Endothelial cell (in vitro differentiated cells): ENCODE measurements around the gene NHLRC4. TPM values are rescaled to one million over a fixed set of nuclear protein-coding genes. Genes with fewer than 3 reads are reported as not detected.

Source experiments
- DNase-seq: peaks from one replicate; pipeline ENCODE4 v3.0.0; 2021; ENCODE audit warnings: low spot score
- H3K27ac Mint-ChIP-seq: one replicate; pipeline ENCODE4 v1.8.0; 2021; ENCODE audit warnings: mixed read lengths, inconsistent platforms; ENCODE audit not compliant: unreplicated experiment
- H3K27me3 Mint-ChIP-seq: one replicate; pipeline ENCODE4 v1.8.0; 2021; ENCODE audit warnings: mild to moderate bottlenecking, moderate library complexity, mixed read lengths, inconsistent platforms; ENCODE audit not compliant: unreplicated experiment
- H3K36me3 Mint-ChIP-seq: one replicate; pipeline ENCODE4 v1.8.0; 2021; ENCODE audit warnings: mild to moderate bottlenecking, low read depth, mixed read lengths, inconsistent platforms; ENCODE audit not compliant: unreplicated experiment
- H3K4me1 Mint-ChIP-seq: one replicate; pipeline ENCODE4 v1.8.0; 2021; ENCODE audit warnings: mild to moderate bottlenecking, mixed read lengths, inconsistent platforms; ENCODE audit not compliant: unreplicated experiment
- H3K4me3 Mint-ChIP-seq: one replicate; pipeline ENCODE4 v1.8.0; 2021; ENCODE audit warnings: mild to moderate bottlenecking, mixed read lengths, inconsistent platforms; ENCODE audit not compliant: unreplicated experiment
- H3K9me3 Mint-ChIP-seq: one replicate; pipeline ENCODE4 v1.8.0; 2021; ENCODE audit warnings: mixed read lengths, inconsistent platforms; ENCODE audit not compliant: unreplicated experiment
- total RNA-seq: library from RNA; stranded (reverse); fragmentation: NEBNext Ultra II Directional; extraction: Animal tissue kit (Norgen Biotek cat#: 25700); gene quantifications from one replicate; pipeline ENCODE4 v1.2.1, GENCODE V29; 2021; ENCODE audit not compliant: unreplicated experiment
- TF ChIP-seq, protein P1 (sequence below): fragments of 200-600 bp; sonication (generic); IDR thresholded peaks from one replicate; pipeline ENCODE4 v1.5.0; 2021; ENCODE audit warnings: antibody characterized with exemption; ENCODE audit not compliant: unreplicated experiment

NHLRC4 gene
- total RNA-seq, 1 donor from 2014 or later, result 0.69 TPM

DNA sequence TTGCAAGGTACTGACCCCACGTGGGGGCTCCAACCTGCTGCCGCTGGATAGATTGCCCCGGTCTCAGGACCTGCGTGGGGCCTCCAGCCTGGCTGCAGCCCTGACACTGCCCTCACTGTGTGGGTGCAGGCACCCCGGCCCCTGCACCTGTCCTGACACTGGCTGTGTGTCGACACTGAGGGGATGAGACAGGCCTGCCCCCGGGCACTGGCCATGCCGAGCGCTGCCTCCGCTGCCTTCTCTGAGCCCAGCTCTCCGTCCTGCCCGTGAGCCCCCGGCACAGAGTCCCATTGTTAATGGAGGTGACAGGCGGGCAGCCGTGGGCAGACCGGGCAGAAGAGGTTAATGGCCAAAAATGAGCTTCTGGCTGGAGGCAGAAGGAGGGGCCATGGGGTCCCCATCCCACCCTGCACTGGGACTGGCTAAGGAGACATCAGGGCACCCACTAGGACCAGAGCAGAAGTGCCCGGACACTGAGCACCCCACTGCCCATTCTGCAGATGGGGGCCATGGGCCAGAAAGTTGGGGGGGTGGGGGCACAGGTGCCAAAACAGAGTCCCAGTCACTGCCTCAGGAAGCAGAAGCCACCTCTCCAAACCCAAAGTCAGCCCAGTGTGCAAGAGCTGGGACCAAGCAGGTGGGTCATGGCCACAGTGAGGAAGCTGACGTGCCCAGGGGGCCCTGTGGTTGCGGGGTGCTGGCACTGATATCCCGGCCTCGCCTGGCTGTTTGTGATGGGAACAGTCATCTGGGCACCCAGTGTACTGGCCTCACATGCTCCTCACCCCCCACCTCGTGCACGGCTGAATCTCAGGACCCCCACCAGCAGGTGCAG, 9.1 kb upstream of the NHLRC4 start:
- Mint-ChIP-seq H3K27me3 (peaks cover 2% of the 10 kb centered on the region), H3K4me3 (no peak overlapping the region), H3K4me1 (peaks cover 2% of the 10 kb centered on the region), H3K9me3 (no peaks in the 10 kb centered on the region), H3K36me3 (no peaks in the 10 kb centered on the region), H3K27ac (no peak overlapping the region)
- no peak for DNase-seq
- TF ChIP-seq, protein P1, sequence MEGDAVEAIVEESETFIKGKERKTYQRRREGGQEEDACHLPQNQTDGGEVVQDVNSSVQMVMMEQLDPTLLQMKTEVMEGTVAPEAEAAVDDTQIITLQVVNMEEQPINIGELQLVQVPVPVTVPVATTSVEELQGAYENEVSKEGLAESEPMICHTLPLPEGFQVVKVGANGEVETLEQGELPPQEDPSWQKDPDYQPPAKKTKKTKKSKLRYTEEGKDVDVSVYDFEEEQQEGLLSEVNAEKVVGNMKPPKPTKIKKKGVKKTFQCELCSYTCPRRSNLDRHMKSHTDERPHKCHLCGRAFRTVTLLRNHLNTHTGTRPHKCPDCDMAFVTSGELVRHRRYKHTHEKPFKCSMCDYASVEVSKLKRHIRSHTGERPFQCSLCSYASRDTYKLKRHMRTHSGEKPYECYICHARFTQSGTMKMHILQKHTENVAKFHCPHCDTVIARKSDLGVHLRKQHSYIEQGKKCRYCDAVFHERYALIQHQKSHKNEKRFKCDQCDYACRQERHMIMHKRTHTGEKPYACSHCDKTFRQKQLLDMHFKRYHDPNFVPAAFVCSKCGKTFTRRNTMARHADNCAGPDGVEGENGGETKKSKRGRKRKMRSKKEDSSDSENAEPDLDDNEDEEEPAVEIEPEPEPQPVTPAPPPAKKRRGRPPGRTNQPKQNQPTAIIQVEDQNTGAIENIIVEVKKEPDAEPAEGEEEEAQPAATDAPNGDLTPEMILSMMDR, result no peak

DNA sequence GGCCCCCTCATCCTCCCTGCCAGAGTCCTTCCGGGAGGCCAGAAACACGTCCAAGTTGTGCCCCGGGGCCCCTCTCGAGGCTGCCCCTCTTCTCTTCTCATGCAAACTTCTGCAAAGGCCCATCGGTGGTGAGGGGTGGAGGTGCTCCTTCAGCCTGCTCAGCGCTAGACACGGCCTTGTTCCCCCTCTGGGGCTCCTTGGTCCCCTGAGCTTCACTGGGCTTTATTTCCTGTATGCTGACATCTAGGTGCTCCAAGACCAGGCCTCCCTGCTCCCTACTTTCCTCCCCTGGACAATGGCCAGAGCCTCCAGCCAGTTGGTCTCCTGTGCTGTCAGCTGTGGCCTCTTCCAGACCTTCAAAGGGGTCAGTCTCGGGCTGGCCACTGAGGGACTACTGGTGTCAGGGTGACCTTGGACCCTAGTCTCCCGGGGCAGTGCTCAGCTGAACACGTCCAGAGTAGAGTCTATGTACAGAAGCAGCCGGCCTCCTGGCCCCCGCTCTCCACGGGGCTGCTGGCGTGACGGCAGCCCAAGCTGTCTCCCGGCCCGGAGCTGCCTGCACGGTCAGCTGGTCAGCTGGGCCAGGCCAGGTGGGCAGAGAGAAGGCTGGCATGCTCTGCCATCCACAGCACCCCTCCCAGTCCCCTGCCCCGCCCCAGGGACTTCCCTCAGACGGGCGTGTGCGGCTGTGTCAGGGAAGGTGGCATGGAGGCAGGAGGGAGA, 8.3 kb upstream of the NHLRC4 start:
- Mint-ChIP-seq H3K27me3 (peaks cover 2% of the 10 kb centered on the region), H3K27ac (no peak overlapping the region), H3K4me1 (peaks cover 2% of the 10 kb centered on the region), H3K9me3 (no peaks in the 10 kb centered on the region), H3K36me3 (no peaks in the 10 kb centered on the region), H3K4me3 (no peak overlapping the region)
- TF ChIP-seq, protein P1, result no peak
- no peak for DNase-seq

DNA sequence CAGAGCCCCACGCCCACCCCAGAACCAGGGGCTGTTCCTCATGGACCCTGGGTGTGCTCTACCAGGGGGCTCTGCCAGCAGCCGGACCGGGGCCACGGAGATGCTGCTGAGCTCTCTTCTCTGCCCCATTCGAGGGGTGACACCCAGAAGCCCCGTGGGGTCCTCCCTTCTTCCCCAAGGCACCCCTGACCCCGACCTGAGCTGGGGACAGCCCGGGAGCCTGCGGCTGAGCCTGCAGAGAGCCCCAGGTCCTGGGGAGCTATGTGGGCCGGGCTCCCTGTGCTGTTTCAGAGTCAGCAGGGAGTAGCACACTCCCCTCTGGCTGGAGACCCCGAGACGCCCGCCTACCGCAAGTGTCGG, 7.8 kb upstream of the NHLRC4 start:
- Mint-ChIP-seq H3K27ac (no peak overlapping the region), H3K27me3 (peaks cover 2% of the 10 kb centered on the region), H3K4me3 (no peak overlapping the region), H3K9me3 (no peaks in the 10 kb centered on the region), H3K36me3 (no peaks in the 10 kb centered on the region), H3K4me1 (peaks cover 2% of the 10 kb centered on the region)
- no peak for DNase-seq
- TF ChIP-seq, protein P1, result no peak

DNA sequence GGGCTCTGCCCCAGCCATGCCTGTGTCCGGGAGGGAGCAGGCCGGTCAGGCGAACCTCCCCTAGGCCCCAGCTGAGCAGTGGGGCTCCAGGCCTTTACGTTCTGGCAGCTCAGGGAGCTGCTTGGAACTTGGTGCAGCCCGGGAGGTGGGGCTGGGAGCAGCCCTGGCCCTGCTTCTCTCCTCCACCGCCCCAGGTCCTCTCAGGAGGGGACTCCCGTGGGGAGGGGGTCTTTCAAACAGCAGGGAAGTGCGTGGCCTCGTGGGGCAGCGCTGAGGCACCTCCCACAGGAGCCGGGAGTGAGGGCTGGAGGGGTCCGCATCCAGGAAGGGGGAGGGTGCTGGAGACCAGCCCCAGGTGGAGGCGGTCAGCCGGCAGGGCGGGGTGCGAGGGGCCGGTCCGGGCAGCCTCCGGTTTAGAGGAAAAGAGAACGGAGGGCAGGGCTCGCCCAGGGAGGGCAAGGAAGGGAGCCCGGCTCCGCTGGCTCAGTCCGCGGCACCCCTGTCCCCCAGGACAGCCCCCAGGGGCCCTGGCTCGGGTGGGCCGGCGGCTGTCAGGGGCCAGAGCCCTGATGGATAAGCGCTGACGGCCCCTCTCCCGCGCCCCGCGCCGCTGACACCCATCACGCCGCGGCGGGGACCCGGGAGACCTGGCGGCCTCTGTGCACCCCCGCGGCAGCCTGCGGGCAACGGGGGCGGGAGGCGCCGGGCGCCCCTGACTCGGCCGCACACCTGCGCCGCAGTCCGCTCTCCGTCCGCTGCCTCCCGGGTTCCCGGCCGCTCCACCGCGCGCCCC, 7.2 kb upstream of the NHLRC4 start:
- Mint-ChIP-seq H3K4me1 (no peaks in the 10 kb centered on the region), H3K9me3 (no peaks in the 10 kb centered on the region), H3K27me3 (no peaks in the 10 kb centered on the region), H3K4me3 (no peak overlapping the region), H3K27ac (no peak overlapping the region), H3K36me3 (no peaks in the 10 kb centered on the region)
- DNase-seq, result no peak
- TF ChIP-seq, protein P1, result no peak
